ENCODE data around the gene STOX1. TPM values are rescaled to one million over a fixed set of nuclear protein-coding genes. Genes with fewer than 3 reads are reported as not detected.
A peak's percentile ranks its signal among the peaks of the same experiment; 100 is the strongest.

STOX1 gene
- total and polyA plus RNA-seq, 2 of the 13 experiments (the other 11 are each of a cell fraction or from before 2014, with no cell fraction given) = 2.5 to 6.0 TPM

GRCh38 chr10:68876246-68877138 lies 49.2 kb downstream of the STOX1 start (continued):
- TF ChIP-seq KDM2A (CRISPR knock-in tag; IDR thresholded peaks at IDR 0.05; ENCODE audit: borderline replicate concordance, low read depth) (0 out of 2 replicates have a peak, but pooled peaks have one; percentile 31), SNAPC2 (CRISPR knock-in tag; IDR thresholded peaks at IDR 0.05) (peak; percentile 57; the same call in 1 of the 2 replicates), ZNF138 (CRISPR knock-in tag; IDR thresholded peaks at IDR 0.05; ENCODE audit: low read depth) (no peak), RFX3 (CRISPR knock-in tag; IDR thresholded peaks at IDR 0.05) (no peak), ZNF354B (CRISPR knock-in tag; IDR thresholded peaks at IDR 0.05) (no peak), FOXP4 (CRISPR knock-in tag; IDR thresholded peaks at IDR 0.05) (peak; percentile 99), FOXA1 (IDR thresholded peaks at IDR 0.05) (peak; percentile 74; the same call in 1 of the 2 replicates), FOXA1 (CRISPR knock-in tag; IDR thresholded peaks at IDR 0.05) (peak; percentile 95), ZNF543 (CRISPR knock-in tag; IDR thresholded peaks at IDR 0.05) (no peak), SATB2 (CRISPR knock-in tag; IDR thresholded peaks at IDR 0.05) (no peak), ZNF446 (CRISPR knock-in tag; IDR thresholded peaks at IDR 0.05) (no peak), ZNF747 (CRISPR knock-in tag; IDR thresholded peaks at IDR 0.05; ENCODE audit: borderline replicate concordance) (no peak; the same call in 1 of the 2 replicates), ZNF234 (CRISPR knock-in tag; conservative IDR thresholded peaks at IDR 0.05) (no peak), POLR2AphosphoS2 (IDR thresholded peaks at IDR 0.05; ENCODE audit: low read depth, low read length) (no peak), ATRX (CRISPR knock-in tag; IDR thresholded peaks at IDR 0.05; ENCODE audit: borderline replicate concordance) (no peak), HMGXB4 (CRISPR knock-in tag; IDR thresholded peaks at IDR 0.05; ENCODE audit: borderline replicate concordance in 1 of 2, low read depth in 1 of 2) (peak in 1 of 2 experiments; percentile 41; a peak in 1 of 4 replicates), ATF1 (CRISPR knock-in tag; IDR thresholded peaks at IDR 0.05) (no peak), KAT2B (IDR thresholded peaks at IDR 0.05; ENCODE audit: borderline replicate concordance, low read depth, low read length) (no peak), PHB2 (IDR thresholded peaks at IDR 0.05; ENCODE audit: partially characterized antibody) (no peak), ZNF547 (CRISPR knock-in tag; IDR thresholded peaks at IDR 0.05) (no peak), ZNF609 (CRISPR knock-in tag; IDR thresholded peaks at IDR 0.05; ENCODE audit: borderline replicate concordance) (no peak; the same call in 1 of the 2 replicates), HNRNPL (IDR thresholded peaks at IDR 0.05; ENCODE audit: low read depth, low read length) (no peak)
